CD4-positive, alpha-beta T cell treated with Interleukin-12 subunit alpha and Interleukin-12 subunit beta, for 1 hour (primary cell): ENCODE results near the gene KLK8.
"Not testable (repeated sequence)": the region's sequence is repeated elsewhere in the genome, so short reads cannot be mapped to it uniquely, and the experiment has no call there.

Experiments used
- DNase-seq: peaks from one replicate; pipeline ENCODE4 v3.0.0-alpha.2; 2020

KLK8 gene

GRCh38 chr19:51016798-51017683 lies 15.6 kb upstream of the KLK8 start:
- DNase-seq = peak; percentile 55

- DNase-seq = no peak
Measured at GRCh38 chr19:51015691-51016267, 14.4 kb upstream of the KLK8 start.

GRCh38 chr19:51014242-51014641 lies 12.8 kb upstream of the KLK8 start:
- DNase-seq = no peak

GRCh38 chr19:51012661-51013190 lies 11.3 kb upstream of the KLK8 start:
- no peak for DNase-seq

GRCh38 chr19:51010066-51010795 lies 8.8 kb upstream of the KLK8 start:
- DNase-seq = no peak

GRCh38 chr19:51009061-51009891 lies 7.9 kb upstream of the KLK8 start:
- no peak for DNase-seq

GRCh38 chr19:51007488-51007887 lies 6.1 kb upstream of the KLK8 start:
- DNase-seq = no peak

- no peak for DNase-seq
Measured at GRCh38 chr19:51006406-51006805, 5.0 kb upstream of the KLK8 start.

GRCh38 chr19:51005248-51005647 lies 3.8 kb upstream of the KLK8 start:
- DNase-seq = no peak

GRCh38 chr19:51003316-51003715 lies 1.9 kb upstream of the KLK8 start:
- no peak for DNase-seq

GRCh38 chr19:51002542-51003311 lies 1.3 kb upstream of the KLK8 start:
- no peak for DNase-seq

GRCh38 chr19:51002089-51002532 lies 707 bp upstream of the KLK8 start:
- no peak for DNase-seq

GRCh38 chr19:51000981-51001380 lies 423 bp downstream of the KLK8 start:
- DNase-seq = no peak

GRCh38 chr19:51000426-51000825 lies 978 bp downstream of the KLK8 start:
- no peak for DNase-seq

- DNase-seq = no peak
Measured at GRCh38 chr19:50998686-50999085, 2.7 kb downstream of the KLK8 start.

GRCh38 chr19:50998061-50998460 lies 3.3 kb downstream of the KLK8 start:
- no peak for DNase-seq

GRCh38 chr19:50994129-50994528 lies 7.3 kb downstream of the KLK8 start:
- no peak for DNase-seq

- DNase-seq = no peak
Measured at GRCh38 chr19:50992666-50993035, 8.8 kb downstream of the KLK8 start.

- not testable (repeated sequence) for DNase-seq
Measured at GRCh38 chr19:50984416-50984815, 17.0 kb downstream of the KLK8 start.

- no peak for DNase-seq
Measured at GRCh38 chr19:50983625-50984292, 17.6 kb downstream of the KLK8 start, which contains the start of gene KLK7. Gene KLK7, minus strand, starts transcription at chr19:50983917. Its CDS starts 1,518 bp downstream, at chr19:50982399.

GRCh38 chr19:50982186-50982585 lies 19.2 kb downstream of the KLK8 start:
- DNase-seq = no peak
